ENCODE data around the gene RBBP8. TPM values are rescaled to one million over a fixed set of nuclear protein-coding genes. Genes with fewer than 3 reads are reported as not detected.

Gene RBBP8
- total RNA-seq, 1 donor from 2014 or later, result 6.1 TPM

- ATAC-seq, result no peak
- intact Hi-C loops (cut with micrococcal nuclease), result no loop called here
- no peak for DNase-seq
Measured at GRCh38 chr18:23049698-23050373, 116.7 kb downstream of the RBBP8 start.

- peak; percentile 45 for ATAC-seq
- intact Hi-C loops (cut with micrococcal nuclease), result no loop called here
Measured at GRCh38 chr18:23053776-23054457, 120.8 kb downstream of the RBBP8 start.

GRCh38 chr18:23054553-23054952 lies 121.4 kb downstream of the RBBP8 start:
- ATAC-seq (no peak), DNase-seq (no peak)
- intact Hi-C loops (cut with micrococcal nuclease), result no loop called here

More at GRCh38 chr18:23053776-23054457, 120.8 kb downstream of the RBBP8 start:
- DNase-seq, result no peak

- DNase-seq, result no peak
- intact Hi-C loops (cut with micrococcal nuclease), result no loop called here
- no peak for ATAC-seq
Measured at GRCh38 chr18:23056315-23056714, 123.2 kb downstream of the RBBP8 start.

GRCh38 chr18:23057096-23057495 lies 124.0 kb downstream of the RBBP8 start:
- DNase-seq (no peak), ATAC-seq (no peak)
- intact Hi-C loops (cut with micrococcal nuclease), result no loop called here

GRCh38 chr18:23058746-23059415 lies 125.8 kb downstream of the RBBP8 start:
- intact Hi-C loops (cut with micrococcal nuclease), result no loop called here
- no peak for ATAC-seq

GRCh38 chr18:23059541-23060465 lies 126.7 kb downstream of the RBBP8 start:
- no peak for ATAC-seq
- DNase-seq, result no peak

More at GRCh38 chr18:23058746-23059415, 125.8 kb downstream of the RBBP8 start:
- DNase-seq, result no peak

GRCh38 chr18:23062011-23062410 lies 128.9 kb downstream of the RBBP8 start:
- no peak for DNase-seq
- no peak for ATAC-seq
- intact Hi-C loops (cut with micrococcal nuclease), result no loop called here

More at GRCh38 chr18:23059541-23060465, 126.7 kb downstream of the RBBP8 start:
- intact Hi-C loops (cut with micrococcal nuclease), result no loop called here

GRCh38 chr18:23063502-23063901 lies 130.4 kb downstream of the RBBP8 start:
- DNase-seq (no peak), ATAC-seq (no peak)
- intact Hi-C loops (cut with micrococcal nuclease), result no loop called here

GRCh38 chr18:23065234-23065806 lies 132.2 kb downstream of the RBBP8 start:
- ATAC-seq (no peak), DNase-seq (no peak)
- intact Hi-C loops (cut with micrococcal nuclease), result no loop called here

GRCh38 chr18:23066060-23066459 lies 132.9 kb downstream of the RBBP8 start:
- no peak for ATAC-seq
- no peak for DNase-seq
- intact Hi-C loops (cut with micrococcal nuclease), result no loop called here

GRCh38 chr18:23066504-23067039 lies 133.4 kb downstream of the RBBP8 start:
- ATAC-seq, result no peak

GRCh38 chr18:23067236-23067635 lies 134.1 kb downstream of the RBBP8 start:
- intact Hi-C loops (cut with micrococcal nuclease), result no loop called here
- DNase-seq (no peak), ATAC-seq (no peak)

More at GRCh38 chr18:23066504-23067039, 133.4 kb downstream of the RBBP8 start:
- intact Hi-C loops (cut with micrococcal nuclease), result no loop called here
- DNase-seq, result no peak

- no peak for DNase-seq
- intact Hi-C loops (cut with micrococcal nuclease), result no loop called here
- no peak for ATAC-seq
Measured at GRCh38 chr18:23068011-23068410, 134.9 kb downstream of the RBBP8 start.

GRCh38 chr18:23068570-23069310 lies 135.6 kb downstream of the RBBP8 start:
- ATAC-seq (no peak), DNase-seq (no peak)
- intact Hi-C loops (cut with micrococcal nuclease), result no loop called here

- intact Hi-C loops (cut with micrococcal nuclease), result no loop called here
- ATAC-seq (no peak), DNase-seq (no peak)
Measured at GRCh38 chr18:23069481-23069880, 136.4 kb downstream of the RBBP8 start.

GRCh38 chr18:23069898-23070297 lies 136.8 kb downstream of the RBBP8 start:
- intact Hi-C loops (cut with micrococcal nuclease), result no loop called here
- DNase-seq (no peak), ATAC-seq (no peak)

- intact Hi-C loops (cut with micrococcal nuclease), result no loop called here
- DNase-seq, result peak; percentile 40
- ATAC-seq, result peak; percentile 54
Measured at GRCh38 chr18:23071285-23071684, 138.2 kb downstream of the RBBP8 start.
